Fibroblast of skin of scalp (primary cell): ENCODE data around the gene UNC119B.

Experiments used
- DNase-seq: peaks from one replicate; pipeline ENCODE4 v3.0.0-alpha.2; 2013

The UNC119B gene

GRCh38 chr12:120741476-120742421 is 31.5 kb downstream of the UNC119B start:
- no peak for DNase-seq

DNA sequence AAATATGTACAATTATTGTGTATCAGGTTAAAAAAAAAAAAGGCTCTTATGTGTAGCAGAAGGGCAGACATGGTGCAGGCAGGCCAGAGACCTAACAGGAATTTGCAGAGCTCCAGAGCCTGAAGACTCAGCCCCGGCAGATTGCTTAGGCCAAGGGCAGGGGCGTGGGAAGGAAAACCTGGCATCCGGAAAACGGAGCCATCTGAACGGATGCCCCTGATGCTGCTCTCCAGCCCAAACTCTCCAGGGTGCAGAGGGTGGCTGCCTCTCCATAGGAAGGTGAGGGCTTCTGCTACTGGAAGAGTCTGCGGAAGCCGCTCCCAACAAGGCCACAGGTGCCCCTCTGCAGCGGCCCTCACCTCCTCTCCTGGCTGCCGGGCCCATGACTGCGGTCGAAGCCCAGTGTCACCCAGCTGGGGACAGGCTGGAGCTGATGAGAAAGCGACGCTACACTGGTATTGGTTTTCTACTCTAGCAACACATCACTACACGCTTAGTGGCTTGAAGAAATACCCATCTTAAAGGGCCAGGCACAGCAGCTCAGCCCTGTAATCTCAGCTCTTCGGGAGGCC is 34.8 kb downstream of the UNC119B start:
- DNase-seq = no peak

- no peak for DNase-seq
Observed at GRCh38 chr12:120748242-120748641, 38.0 kb downstream of the UNC119B start.

- no peak for DNase-seq
Observed at GRCh38 chr12:120749256-120749655, 39.0 kb downstream of the UNC119B start.

GRCh38 chr12:120750806-120751205 is 40.5 kb downstream of the UNC119B start:
- no peak for DNase-seq

DNA sequence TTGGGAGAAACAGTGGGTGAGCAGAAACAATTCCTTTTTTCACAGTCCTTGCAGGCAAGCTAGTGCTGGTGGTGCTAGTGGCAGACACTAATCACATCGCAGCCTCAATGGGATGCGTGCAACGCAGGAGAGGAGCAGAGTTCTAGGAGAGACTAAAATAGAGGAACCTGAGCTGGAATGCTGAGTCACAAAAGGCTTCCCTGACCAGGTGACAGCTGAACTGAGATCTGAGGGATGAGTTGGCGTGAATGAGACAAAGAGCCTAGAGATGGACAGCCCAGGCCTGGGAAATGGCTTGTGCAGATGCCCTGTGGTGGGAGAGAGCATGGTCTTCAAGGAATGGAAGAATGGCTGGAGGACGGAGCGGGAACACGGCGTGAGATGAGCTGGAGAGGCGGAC is 41.1 kb downstream of the UNC119B start:
- no peak for DNase-seq

DNA sequence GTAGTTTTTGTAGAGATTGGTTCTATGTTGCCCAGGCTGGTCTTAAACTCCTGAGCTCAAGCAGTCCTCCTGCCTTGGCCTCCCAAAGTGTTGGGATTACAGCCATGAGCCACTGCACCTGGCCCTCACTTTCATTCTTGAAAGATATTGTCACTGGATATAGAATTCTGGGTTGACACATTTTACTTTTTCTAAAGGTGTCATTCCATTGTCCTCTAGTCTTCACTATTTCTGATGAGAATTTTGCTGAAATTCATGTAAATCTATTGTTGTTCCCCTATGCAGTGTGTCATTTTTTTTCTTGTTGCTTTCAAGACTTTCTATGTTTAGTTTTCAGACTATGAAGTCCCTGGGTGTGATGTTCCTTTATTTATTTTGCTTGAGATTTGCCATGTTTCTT is 44.5 kb downstream of the UNC119B start:
- DNase-seq = no peak

- no peak for DNase-seq
Observed at GRCh38 chr12:120755269-120755668, 45.0 kb downstream of the UNC119B start.

DNA sequence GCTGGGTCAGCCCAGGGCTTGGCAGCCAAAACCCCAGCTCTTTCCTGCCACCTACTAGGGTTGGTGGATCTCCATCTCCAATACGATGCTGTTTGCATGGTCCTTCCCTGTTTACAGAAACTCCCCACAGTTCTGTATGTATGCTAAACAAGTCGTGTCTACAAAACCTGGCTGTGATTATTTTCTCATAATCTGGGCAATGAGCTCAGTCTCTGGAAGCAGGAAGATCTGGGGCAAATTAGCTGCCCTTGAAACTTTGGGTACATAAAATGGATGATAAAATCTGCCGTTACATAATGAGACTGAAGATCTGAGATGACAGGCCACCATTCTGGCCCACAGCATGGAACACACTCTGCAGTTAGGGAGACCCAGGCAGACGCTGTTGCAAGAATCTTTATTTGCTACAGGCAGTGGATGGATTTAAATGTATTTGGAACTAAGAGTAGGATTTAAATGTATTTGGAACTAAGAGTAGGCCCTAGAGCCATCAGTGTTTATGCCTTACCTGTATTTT is 47.0 kb downstream of the UNC119B start:
- DNase-seq = no peak

GRCh38 chr12:120757949-120758348 is 47.7 kb downstream of the UNC119B start:
- DNase-seq = no peak

DNA sequence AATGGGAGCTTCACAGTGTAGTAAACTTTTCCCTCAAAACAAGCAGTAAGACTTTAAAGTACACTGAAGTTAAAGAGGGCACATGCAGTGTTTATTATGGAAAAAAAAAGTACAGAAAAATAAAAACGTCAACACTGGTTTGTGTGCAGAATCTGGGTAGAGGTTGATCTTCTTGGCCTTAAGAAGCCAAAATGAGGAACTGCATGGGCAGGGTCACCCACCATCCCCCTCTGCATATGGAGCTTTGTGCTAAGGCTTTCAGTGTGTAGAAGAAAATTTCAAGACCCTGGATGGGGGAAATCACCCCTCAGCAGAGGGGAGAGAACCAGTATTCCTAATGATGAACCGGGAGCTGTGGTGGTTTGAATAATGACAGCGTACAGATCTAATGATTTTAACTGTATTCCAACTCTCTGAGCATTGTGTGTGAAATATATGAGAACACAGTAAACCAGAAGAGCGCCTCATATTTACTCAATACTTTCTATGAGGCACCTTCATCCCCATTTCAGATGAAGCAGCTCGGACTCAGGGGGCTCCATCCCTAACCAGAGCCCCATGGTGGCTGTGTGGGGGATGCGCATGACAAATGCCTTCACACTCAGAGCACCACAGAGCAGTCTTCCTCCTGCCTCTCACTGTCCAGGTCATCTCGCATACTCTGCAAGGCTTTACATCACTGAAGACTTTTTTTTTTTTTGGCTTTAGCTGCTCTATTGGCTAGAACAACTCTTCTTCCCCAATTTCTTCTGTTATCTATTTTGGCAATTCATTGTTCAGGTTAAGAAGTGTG is 48.7 kb downstream of the UNC119B start:
- DNase-seq = no peak

DNA sequence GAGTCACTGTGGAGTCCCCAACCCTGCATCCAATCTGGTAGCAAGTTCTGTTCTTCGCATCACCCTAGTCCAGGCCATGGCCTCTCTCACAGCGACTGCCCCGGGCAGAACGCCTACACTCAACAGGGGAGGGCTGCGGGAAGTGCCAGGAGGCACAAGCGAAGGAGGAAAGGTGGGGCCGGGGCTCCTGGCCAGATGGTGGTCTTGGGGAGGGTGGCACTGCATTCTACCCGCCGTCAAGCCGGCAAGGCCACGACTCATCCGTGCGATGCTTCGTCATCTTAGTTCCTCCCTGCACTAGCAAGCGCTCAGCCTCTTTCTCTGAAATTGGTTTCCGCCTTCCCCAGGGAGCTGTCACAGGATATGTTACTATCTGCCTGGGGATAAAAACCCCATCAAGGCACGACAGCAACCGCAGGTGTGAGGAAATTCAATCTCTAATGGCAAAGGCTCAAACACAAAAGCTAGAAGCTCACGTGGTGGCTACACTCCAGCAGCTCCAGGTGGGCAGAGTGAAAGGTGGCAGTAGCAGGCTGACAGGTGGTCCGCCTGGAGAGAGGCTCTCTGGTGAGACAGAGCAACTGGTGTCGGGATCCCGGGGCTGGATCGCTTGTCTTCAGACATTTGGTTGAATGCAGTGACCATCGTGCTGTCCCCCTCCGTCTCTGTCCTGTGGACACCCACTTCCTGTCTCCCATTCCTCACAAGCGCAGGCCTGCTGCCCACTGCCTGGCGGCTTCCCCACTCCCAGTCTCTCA is 49.5 kb downstream of the UNC119B start:
- no peak for DNase-seq

DNA sequence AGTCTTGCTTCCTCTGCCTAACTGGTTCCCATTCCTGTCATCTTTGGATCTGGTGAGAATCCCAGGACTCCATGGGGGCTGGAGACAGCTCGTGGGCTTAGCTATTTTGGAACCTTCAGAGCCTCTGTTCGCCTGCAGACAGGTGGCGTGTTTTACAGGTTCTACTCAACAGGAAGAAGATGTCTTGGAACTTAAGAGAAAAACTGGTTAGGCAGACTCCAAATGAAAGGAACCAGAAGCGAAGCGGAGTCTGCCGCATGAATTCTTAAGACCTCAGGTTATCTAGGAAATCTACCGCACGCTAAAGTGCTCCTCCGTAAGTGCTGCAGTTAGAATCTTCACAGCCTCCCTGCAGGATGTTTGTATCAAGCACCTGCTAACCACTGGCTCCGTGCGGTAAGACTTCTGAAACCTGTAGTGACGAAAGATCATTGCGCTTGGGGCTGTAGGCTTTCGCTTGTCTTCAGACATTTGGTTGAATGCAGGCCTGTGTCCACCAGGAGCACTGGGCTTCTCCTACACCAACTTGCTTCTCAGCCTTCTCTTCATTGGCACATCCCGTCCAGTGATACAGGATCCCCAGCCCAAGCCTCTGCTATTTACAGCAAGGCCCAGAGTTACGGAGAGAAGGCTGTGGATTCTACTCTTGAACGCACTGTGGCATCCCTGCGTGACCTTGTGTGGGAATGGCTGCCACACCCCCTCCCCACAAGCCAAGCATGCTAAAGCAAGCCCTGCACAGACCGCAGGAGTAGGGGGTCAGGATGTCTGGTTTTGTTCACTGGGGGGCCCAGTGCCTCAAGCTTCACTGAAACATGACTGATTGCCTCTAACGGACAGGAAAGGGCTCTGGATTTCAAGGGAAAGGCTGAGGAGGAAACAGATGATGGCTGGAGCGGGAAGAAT is 50.3 kb downstream of the UNC119B start:
- DNase-seq = peak; percentile 4

DNA sequence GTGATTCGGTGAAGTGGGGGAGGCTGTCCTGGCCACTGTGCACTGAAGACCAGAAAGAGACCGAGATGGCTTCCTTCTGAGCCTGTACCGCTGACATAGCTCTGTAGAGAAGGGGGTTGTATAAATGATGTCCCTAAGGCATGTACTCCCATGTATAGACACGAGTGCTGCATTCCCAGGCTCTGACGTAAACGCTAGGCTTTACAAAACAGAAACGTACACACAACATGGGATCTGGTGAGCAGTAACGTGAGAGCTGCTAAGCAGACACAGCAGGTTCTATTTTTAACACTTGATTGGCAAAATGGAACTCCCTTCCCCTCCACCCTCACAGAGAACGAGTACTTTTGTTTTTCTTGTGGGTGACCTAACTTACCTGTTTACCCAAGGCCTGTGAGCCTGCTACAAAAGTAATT is 51.3 kb downstream of the UNC119B start:
- DNase-seq = peak; percentile 95

DNA sequence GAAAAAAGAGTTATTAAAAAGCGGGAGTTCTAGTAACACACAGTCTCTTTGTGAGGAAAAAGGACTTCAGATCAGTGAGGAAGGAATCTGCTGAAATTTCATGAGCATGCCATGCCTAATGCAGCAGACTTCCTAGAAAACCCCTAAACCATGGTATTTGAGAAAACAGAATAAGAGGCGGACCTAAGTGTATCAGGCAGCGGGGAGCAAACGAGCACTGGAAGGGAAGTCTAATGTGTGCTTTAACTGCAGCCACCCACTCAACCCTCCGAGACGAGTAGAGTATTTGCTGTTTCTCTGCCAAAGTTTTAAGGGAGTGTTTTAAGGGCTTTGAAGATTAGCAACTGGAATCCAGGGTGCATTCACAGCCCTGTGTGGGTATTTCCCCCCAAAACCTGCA is 51.8 kb downstream of the UNC119B start:
- peak; percentile 18 for DNase-seq

DNA sequence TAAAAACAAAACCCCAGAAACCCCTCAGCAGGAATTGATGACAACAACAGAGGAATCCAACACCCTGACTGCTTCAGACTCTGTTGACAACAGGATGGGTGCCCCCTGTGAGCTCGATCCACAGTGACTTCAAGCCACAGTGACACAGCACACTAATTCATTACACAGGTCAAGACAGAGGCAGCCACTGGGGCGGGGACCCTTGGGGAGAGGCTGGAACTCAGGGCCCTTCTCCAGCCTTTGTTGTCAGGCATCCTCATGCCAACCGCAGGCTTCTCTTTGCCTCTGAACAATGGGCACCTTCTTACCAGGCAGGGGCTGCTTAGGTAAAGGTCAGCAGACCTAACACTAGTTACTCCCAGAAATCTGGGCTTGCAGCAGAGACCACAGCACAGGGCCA is 53.0 kb downstream of the UNC119B start:
- DNase-seq = no peak

DNA sequence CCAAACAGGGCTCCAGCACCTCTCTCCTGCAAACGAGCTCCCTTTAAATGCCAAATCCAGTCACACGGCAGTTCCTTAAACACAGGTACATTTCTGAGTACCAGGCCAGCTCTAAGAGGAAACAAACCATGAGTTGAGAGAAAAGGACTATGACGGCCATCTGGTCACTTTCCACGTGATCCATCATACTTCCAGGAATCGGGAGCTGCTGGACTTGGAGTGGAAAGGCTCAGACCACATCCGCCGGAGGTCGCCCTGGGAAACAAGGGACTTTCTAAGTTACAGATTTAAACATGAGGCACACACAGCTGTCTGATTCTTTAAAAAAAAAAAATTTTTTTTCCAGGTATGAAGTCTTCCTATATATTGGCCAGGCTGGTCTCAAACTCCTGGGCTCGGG is 54.6 kb downstream of the UNC119B start:
- DNase-seq = no peak

DNA sequence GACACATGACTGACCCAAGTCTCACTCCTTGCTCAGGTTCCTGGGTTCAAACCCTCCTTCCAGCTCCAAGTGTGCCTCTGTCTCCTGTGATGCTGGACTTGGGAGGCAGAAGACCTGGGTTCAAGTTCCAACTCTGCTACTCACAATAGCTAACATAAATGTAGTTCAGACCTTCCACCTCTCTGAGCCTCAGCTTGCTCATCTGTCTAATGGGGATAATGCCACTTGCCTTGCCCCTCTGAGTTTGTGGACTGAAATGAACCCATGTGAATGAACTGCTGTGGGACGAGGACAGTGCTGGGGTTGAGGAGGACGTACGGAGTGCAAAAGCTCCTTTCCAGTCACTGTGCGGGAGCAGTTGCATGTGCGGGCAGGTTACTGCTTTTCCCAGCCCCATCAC is 56.3 kb downstream of the UNC119B start:
- DNase-seq = no peak

GRCh38 chr12:120767071-120768024 is 57.1 kb downstream of the UNC119B start:
- no peak for DNase-seq

DNA sequence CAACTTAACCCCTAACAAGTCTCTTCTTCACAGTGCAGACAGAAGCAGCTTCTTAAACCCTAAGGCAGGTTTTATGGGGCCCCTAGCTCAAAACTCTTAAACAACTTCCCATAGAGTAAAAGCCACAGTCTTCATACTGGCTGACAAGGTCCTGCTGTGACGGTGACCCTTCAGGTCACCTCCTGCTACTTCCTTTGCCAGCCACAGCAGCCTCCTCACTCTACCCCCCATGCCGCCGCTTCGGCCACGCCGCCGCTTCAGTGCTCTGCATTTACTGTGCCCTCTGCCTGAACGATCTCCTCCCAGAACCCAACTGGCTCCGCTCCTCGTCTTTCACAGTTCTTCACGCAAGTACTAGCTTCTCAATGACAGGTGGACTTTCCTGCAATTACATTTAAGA is 60.8 kb downstream of the UNC119B start:
- DNase-seq = no peak
